CD4-positive, CD25-positive, alpha-beta regulatory T cell (primary cell): ENCODE measurements around the gene BEND6. TPM values are rescaled to one million over a fixed set of nuclear protein-coding genes. Genes with fewer than 3 reads are reported as not detected.

Experiments used
- ATAC-seq, 2 donors: fragments of 150-1000 bp; cut with Tn5 transposase; one replicate each; pipeline ENCODE4 v1.10.0; 2021; ENCODE audit warnings: low read depth in 2 of 2, moderate number of reproducible peaks in 2 of 2, moderate library complexity in 1 of 2
- DNase-seq, 3 donors: peaks; one replicate each; pipeline versions ENCODE4 v3.0.0 to v3.0.0-alpha.2; 2012 to 2022; ENCODE audit warnings: mixed read lengths in 1 of 3
- H3K27ac ChIP-seq: one replicate; pipeline ENCODE4 v1.7.0; 2013; ENCODE audit warnings: mild to moderate bottlenecking, low read length; ENCODE audit not compliant: insufficient read depth, poor library complexity, severe bottlenecking
- H3K27me3 ChIP-seq: one replicate; pipeline ENCODE4 v1.7.0; 2013; ENCODE audit warnings: low read length; ENCODE audit not compliant: control insufficient read depth, insufficient read depth
- H3K36me3 ChIP-seq: one replicate; pipeline ENCODE4 v1.7.0; 2013; ENCODE audit warnings: mild to moderate bottlenecking, low read length, moderate library complexity; ENCODE audit not compliant: control insufficient read depth, insufficient read depth
- H3K4me1 ChIP-seq: 2 replicates; pipeline ENCODE4 v1.7.0; 2013; ENCODE audit warnings: mild to moderate bottlenecking, low read length; ENCODE audit not compliant: insufficient read depth, control insufficient read depth, poor library complexity, severe bottlenecking
- H3K4me3 ChIP-seq: one replicate; pipeline ENCODE4 v1.7.0; 2013; ENCODE audit warnings: low read depth, mild to moderate bottlenecking, low read length, moderate library complexity
- H3K9me3 ChIP-seq, 2 experiments: 1 replicate in 1 of 2; 2 replicates in 1 of 2; pipeline ENCODE4 v1.7.0; 2013; ENCODE audit warnings: low read length in 2 of 2, mild to moderate bottlenecking in 1 of 2, moderate library complexity in 1 of 2; ENCODE audit not compliant: control insufficient read depth in 2 of 2
- H3K27ac Mint-ChIP-seq, 3 donors: one replicate each; pipeline ENCODE4 v1.8.0; 2020 to 2022; ENCODE audit warnings: mild to moderate bottlenecking in 3 of 3, mixed read lengths in 3 of 3, moderate library complexity in 2 of 3
- H3K27me3 Mint-ChIP-seq: one replicate; pipeline ENCODE4 v1.8.0; 2022; ENCODE audit warnings: mild to moderate bottlenecking, mixed read lengths
- H3K36me3 Mint-ChIP-seq: one replicate; pipeline ENCODE4 v1.8.0; 2020; ENCODE audit warnings: mixed read lengths
- H3K4me1 Mint-ChIP-seq, 4 donors: one replicate each; pipeline ENCODE4 v1.8.0; 2020 to 2022; ENCODE audit warnings: mixed read lengths in 4 of 4, mild to moderate bottlenecking in 1 of 4
- H3K4me3 Mint-ChIP-seq, 4 donors: one replicate each; pipeline ENCODE4 v1.8.0; 2020 to 2022; ENCODE audit warnings: mild to moderate bottlenecking in 4 of 4, mixed read lengths in 4 of 4, moderate library complexity in 3 of 4
- H3K9me3 Mint-ChIP-seq, 7 donors: one replicate each; pipeline ENCODE4 v1.8.0; 2020 to 2022; ENCODE audit warnings: mixed read lengths in 7 of 7, mild to moderate bottlenecking in 3 of 7, moderate library complexity in 2 of 7
- polyA plus RNA-seq, 4 donors: library from polyadenylated mRNA; unstranded; fragments of 300-500 nt; fragmentation: Illumina TruSeq; gene quantifications; one replicate each; pipeline ENCODE4 v1.2.3, GENCODE V29; 2021
- total RNA-seq: library from RNA; stranded (reverse); gene quantifications from one replicate; pipeline ENCODE4 v1.2.3, GENCODE V29; 2022

BEND6 gene
- total and polyA plus RNA-seq, 5 donors from 2014 or later = not detected

DNA sequence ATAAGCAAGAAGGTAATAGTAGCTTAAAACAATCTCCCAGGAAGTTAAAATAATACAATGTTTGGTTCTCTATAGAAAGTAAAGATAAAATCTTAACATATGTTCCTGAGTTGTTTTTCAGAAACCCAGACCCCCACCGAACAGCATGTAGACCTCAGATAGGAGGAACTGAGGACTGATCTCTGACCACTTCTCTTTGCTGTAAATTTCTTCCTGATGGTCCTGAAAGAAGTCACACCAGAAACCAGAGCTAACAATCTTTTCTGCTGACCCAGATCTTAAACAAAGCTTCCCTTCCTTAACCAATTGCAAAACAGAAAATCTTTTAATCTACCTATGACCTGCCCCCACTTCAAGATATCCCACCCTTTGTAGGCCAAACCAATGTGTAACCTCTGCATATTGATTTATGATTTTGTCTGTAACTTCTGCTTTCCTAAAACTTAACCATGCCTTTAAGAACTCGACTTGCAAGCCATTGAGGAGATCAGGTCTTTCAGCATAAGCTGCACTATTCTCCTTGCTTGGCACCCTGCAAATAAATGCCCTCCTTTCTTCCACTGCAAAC lies 21.9 kb upstream of the BEND6 start:
- H3K4me3 Mint-ChIP-seq = no peak overlapping the region
- no peak overlapping the region for H3K27ac Mint-ChIP-seq
- Histone ChIP-seq H3K4me3 (no peak overlapping the region), H3K27ac (no peak overlapping the region), H3K27me3 (no peaks in the 10 kb centered on the region), H3K9me3 (no peaks in the 10 kb centered on the region), H3K36me3 (no peaks in the 10 kb centered on the region), H3K4me1 (no peaks in the 10 kb centered on the region)
- H3K27me3 Mint-ChIP-seq = peaks cover 34% of the 10 kb centered on the region
- no peaks in the 10 kb centered on the region for H3K36me3 Mint-ChIP-seq
- H3K4me1 Mint-ChIP-seq = no peaks in the 10 kb centered on the region
- H3K9me3 Mint-ChIP-seq = no peaks in the 10 kb centered on the region
- DNase-seq (no peak), ATAC-seq (no peak)

DNA sequence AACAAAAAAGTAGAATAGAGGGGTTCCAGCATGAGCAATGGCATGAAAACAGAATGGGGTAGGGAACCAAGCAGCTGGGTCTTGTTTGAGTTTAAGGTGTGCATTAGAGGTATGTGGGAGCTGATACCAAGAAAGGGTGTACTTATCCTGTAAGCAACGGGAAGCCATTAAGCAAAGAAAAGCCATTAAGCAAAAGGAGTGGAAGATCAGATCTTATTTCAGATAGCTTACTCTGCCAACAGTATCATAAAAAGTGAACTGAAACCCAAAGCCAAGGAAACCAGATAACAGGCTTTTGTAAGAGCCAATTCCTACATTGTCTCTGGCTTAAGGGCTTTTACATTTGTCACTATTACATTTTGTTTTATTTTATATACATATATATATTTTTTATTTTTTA lies 21.3 kb upstream of the BEND6 start:
- Histone ChIP-seq H3K4me1 (no peaks in the 10 kb centered on the region), H3K27me3 (no peaks in the 10 kb centered on the region), H3K27ac (no peak overlapping the region), H3K36me3 (no peaks in the 10 kb centered on the region), H3K4me3 (no peak overlapping the region), H3K9me3 (no peaks in the 10 kb centered on the region)
- H3K27ac Mint-ChIP-seq = no peak overlapping the region
- peaks cover 27% of the 10 kb centered on the region for H3K27me3 Mint-ChIP-seq
- H3K4me1 Mint-ChIP-seq = no peaks in the 10 kb centered on the region
- no peak overlapping the region for H3K4me3 Mint-ChIP-seq
- DNase-seq (no peak), ATAC-seq (no peak)
- H3K9me3 Mint-ChIP-seq = no peaks in the 10 kb centered on the region
- H3K36me3 Mint-ChIP-seq = no peaks in the 10 kb centered on the region

- H3K4me1 ChIP-seq = no peaks in the 10 kb centered on the region
- Mint-ChIP-seq H3K4me1 (no peaks in the 10 kb centered on the region), H3K9me3 (peaks cover 0 to 3% (median 0%) of the 10 kb centered on the region in 7 donors), H3K36me3 (no peaks in the 10 kb centered on the region), H3K27ac (no peak overlapping the region), H3K4me3 (no peak overlapping the region), H3K27me3 (peaks cover 27% of the 10 kb centered on the region)
- H3K36me3 ChIP-seq = no peaks in the 10 kb centered on the region
- no peak for DNase-seq
- H3K9me3 ChIP-seq = no peaks in the 10 kb centered on the region
- H3K4me3 ChIP-seq = no peak overlapping the region
- H3K27ac ChIP-seq = no peak overlapping the region
- H3K27me3 ChIP-seq = no peaks in the 10 kb centered on the region
- ATAC-seq = no peak
Observed at GRCh38 chr6:56934876-56935275, 20.0 kb upstream of the BEND6 start.

DNA sequence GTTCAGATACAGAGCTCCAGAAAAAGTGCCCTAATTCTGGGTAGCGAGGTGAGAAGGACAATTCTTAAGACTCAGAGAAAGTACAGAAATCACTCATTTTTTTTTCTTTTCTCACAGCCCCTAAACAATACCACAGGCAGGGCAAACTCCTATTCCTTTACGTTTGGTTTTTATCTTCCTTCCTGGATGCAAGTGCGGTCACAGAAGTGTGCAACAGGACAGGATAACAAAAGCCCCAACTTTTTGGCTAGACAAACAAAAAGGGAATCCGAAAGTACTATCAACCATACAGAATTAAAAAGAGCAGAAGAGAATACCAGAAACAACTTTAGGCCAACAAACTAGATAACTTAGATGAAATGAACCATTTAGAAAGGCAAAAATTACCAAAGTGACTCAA lies 18.4 kb upstream of the BEND6 start:
- no peak overlapping the region for H3K4me3 Mint-ChIP-seq
- no peaks in the 10 kb centered on the region for H3K36me3 Mint-ChIP-seq
- ATAC-seq = no peak
- H3K9me3 Mint-ChIP-seq = peaks cover 0 to 5% (median 3%) of the 10 kb centered on the region in 7 donors
- no peak for DNase-seq
- Histone ChIP-seq H3K27me3 (no peaks in the 10 kb centered on the region), H3K9me3 (peaks cover 6% of the 10 kb centered on the region in 2 experiments), H3K36me3 (no peaks in the 10 kb centered on the region), H3K27ac (no peak overlapping the region), H3K4me3 (no peak overlapping the region), H3K4me1 (no peaks in the 10 kb centered on the region)
- peaks cover 21% of the 10 kb centered on the region for H3K27me3 Mint-ChIP-seq
- H3K27ac Mint-ChIP-seq = no peak overlapping the region
- no peaks in the 10 kb centered on the region for H3K4me1 Mint-ChIP-seq

DNA sequence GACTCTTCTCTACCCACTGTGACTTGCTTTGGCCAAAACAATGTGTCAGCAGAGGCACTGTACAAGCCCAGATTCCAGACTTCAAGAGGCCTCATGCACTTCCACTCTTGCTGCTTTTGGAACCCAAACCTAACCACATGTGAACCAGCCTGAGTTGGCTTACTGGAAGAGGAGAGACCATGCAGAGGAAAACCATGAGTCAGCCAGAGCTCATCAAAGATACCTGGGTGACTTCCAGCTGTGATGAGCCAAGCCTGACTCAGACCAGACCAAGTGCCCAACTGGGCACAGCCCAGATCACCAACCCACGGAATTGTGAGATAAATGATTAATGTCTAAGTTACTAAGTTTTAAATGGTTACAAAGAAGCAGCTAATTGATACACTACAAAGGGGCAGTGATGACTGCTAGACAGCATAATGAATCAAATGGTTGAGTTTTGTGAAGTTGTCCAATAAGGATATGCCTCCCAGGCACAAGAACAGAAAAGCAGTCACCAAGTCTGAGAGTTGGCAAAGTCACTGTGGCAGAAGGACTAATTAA lies 16.2 kb upstream of the BEND6 start:
- no peak overlapping the region for H3K4me3 Mint-ChIP-seq
- Histone ChIP-seq H3K4me3 (no peak overlapping the region), H3K27me3 (no peaks in the 10 kb centered on the region), H3K27ac (no peak overlapping the region), H3K36me3 (no peaks in the 10 kb centered on the region), H3K9me3 (peaks cover 6 to 9% of the 10 kb centered on the region in 2 experiments), H3K4me1 (no peaks in the 10 kb centered on the region)
- peaks cover 3 to 12% (median 6%) of the 10 kb centered on the region in 7 donors for H3K9me3 Mint-ChIP-seq
- H3K27me3 Mint-ChIP-seq = peaks cover 16% of the 10 kb centered on the region
- H3K36me3 Mint-ChIP-seq = no peaks in the 10 kb centered on the region
- no peak overlapping the region for H3K27ac Mint-ChIP-seq
- H3K4me1 Mint-ChIP-seq = no peaks in the 10 kb centered on the region
- DNase-seq = no peak
- ATAC-seq = no peak

- DNase-seq (no peak), ATAC-seq (no peak)
- Histone ChIP-seq H3K36me3 (no peaks in the 10 kb centered on the region), H3K4me3 (no peak overlapping the region), H3K27me3 (peaks cover 7% of the 10 kb centered on the region), H3K27ac (no peak overlapping the region), H3K4me1 (no peaks in the 10 kb centered on the region), H3K9me3 (peaks cover 6 to 9% of the 10 kb centered on the region in 2 experiments)
- Mint-ChIP-seq H3K36me3 (no peaks in the 10 kb centered on the region), H3K27ac (no peak overlapping the region), H3K4me1 (no peaks in the 10 kb centered on the region), H3K4me3 (no peak overlapping the region), H3K27me3 (peaks cover 20% of the 10 kb centered on the region), H3K9me3 (peaks cover 3 to 12% (median 6%) of the 10 kb centered on the region in 7 donors)
Observed at GRCh38 chr6:56940463-56940862, 14.4 kb upstream of the BEND6 start.

DNA sequence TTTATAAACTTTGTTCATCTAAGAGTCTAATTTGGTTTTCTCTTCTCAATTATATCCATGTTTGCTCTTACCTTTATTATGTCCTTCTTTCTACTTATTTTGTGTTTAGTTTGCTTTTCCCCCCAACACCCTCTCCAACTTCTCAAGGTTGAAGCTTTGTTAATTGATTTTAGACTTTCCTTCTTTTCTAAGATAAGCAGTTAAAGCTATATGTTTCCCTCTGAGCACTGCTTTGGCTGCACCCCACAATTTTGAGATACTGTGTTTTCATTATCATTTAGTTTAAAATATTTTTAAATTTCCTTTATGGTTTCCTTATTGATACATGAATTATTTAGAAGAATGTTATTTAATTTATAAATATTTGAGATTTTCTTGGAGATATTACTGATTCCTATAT lies 13.9 kb upstream of the BEND6 start:
- no peaks in the 10 kb centered on the region for H3K36me3 Mint-ChIP-seq
- H3K27me3 ChIP-seq = peaks cover 7% of the 10 kb centered on the region
- no peaks in the 10 kb centered on the region for H3K36me3 ChIP-seq
- no peak overlapping the region for H3K4me3 ChIP-seq
- no peaks in the 10 kb centered on the region for H3K4me1 Mint-ChIP-seq
- H3K27me3 Mint-ChIP-seq = peaks cover 24% of the 10 kb centered on the region
- DNase-seq (no peak), ATAC-seq (no peak)
- no peak overlapping the region for H3K27ac Mint-ChIP-seq
- no peaks in the 10 kb centered on the region for H3K4me1 ChIP-seq
- peaks cover 6 to 9% of the 10 kb centered on the region in 2 experiments for H3K9me3 ChIP-seq
- peak overlapping the region in 1 of 4 donors; percentile 43 for H3K4me3 Mint-ChIP-seq
- no peak overlapping the region for H3K27ac ChIP-seq
- H3K9me3 Mint-ChIP-seq = peaks cover 3 to 12% (median 6%) of the 10 kb centered on the region in 7 donors

DNA sequence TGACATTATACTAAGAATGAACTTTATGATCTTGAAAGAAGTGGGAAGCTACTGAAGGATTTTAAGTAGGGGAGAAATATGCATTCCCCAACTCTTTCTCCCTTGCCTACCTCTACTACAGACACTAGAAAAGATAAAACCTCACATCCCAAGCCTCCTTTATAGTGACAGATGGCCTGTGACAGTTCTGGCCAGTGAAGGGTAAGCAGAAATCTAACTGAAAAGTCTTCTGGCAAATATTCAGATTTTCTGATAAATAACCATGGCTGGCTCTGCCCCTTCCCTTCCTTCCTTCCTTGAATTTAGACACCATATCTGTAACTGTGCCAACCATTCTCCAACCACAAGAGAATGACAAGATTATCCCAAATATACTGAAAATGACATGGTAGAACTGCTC lies 10.2 kb upstream of the BEND6 start:
- H3K36me3 Mint-ChIP-seq = no peaks in the 10 kb centered on the region
- ATAC-seq = no peak
- Histone ChIP-seq H3K27ac (no peak overlapping the region), H3K9me3 (peaks cover 6 to 9% of the 10 kb centered on the region in 2 experiments), H3K36me3 (no peaks in the 10 kb centered on the region), H3K4me3 (no peak overlapping the region), H3K4me1 (no peaks in the 10 kb centered on the region), H3K27me3 (peaks cover 15% of the 10 kb centered on the region)
- no peak overlapping the region for H3K4me3 Mint-ChIP-seq
- no peaks in the 10 kb centered on the region for H3K4me1 Mint-ChIP-seq
- H3K27ac Mint-ChIP-seq = no peak overlapping the region
- H3K27me3 Mint-ChIP-seq = peaks cover 36% of the 10 kb centered on the region
- DNase-seq = no peak
- H3K9me3 Mint-ChIP-seq = peaks cover 3 to 12% (median 4%) of the 10 kb centered on the region in 7 donors
